EH (cell line): ENCODE data around the gene MARS2.
A peak's percentile ranks its signal among the peaks of the same experiment; 100 is the strongest.
"Not testable (repeated sequence)": the region's sequence is repeated elsewhere in the genome, so short reads cannot be mapped to it uniquely, and the experiment has no call there.

ENCODE experiments used
- DNase-seq: peaks from one replicate; pipeline ENCODE4 v3.0.0-alpha.2; 2015; ENCODE audit warnings: low read depth

Gene MARS2

DNA sequence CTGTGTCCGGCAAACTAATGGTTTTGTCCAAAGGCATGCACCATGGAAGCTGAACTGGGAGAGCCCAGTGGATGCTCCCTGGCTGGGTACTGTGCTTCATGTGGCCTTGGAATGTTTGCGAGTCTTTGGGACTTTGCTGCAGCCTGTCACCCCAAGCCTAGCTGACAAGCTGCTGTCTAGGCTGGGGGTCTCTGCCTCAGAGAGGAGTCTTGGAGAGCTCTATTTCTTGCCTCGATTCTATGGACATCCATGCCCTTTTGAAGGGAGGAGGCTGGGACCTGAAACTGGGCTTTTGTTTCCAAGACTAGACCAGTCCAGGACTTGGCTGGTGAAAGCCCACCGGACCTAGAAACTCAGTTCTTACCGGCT, 1.7 kb downstream of the MARS2 start:
- no peak for DNase-seq

- DNase-seq: peak; percentile 61
Observed at GRCh38 chr2:197707316-197708213, 2.4 kb downstream of the MARS2 start.

DNA sequence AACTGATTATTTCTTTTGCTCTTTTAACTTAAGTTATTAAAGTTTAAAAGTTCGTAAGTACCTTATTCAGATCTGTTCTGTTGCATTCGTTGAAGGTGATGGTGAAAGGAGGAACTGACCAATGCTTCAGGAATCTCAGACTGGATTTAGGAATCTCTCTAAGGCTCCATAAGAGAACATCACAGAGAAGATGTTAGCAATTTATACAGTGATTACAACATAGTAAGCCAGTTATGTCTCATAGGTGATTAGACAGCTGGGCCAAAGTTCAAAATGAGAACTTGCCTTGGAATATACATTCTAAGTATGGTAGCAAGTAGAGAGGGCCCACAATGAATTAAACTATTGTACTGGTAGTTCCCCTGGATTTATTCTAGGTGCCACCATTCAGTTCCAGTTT, 3.2 kb downstream of the MARS2 start:
- DNase-seq: peak; percentile 68

DNA sequence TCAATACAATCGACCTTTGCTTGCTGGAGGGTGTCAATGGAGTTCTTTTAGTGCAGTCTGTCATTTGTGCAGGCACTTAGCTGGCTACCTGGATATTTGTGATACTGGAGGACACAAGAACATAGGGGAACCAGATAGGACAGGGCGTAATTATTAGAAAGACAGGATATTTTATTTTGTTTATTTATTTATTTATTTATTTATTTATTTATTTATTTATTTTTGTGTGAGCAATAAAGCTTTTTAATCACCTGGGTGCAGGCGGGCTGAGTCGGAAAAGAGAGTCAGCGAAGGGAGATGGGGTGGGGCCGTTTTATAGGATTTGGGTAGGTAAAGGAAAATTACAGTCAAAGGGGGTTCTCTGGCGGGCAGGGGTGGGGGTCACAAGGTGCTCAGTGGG, 4.0 kb downstream of the MARS2 start:
- DNase-seq: not testable (repeated sequence)

GRCh38 chr2:197710424-197711042, 5.4 kb downstream of the MARS2 start:
- DNase-seq: no peak

GRCh38 chr2:197711578-197711977, 6.4 kb downstream of the MARS2 start:
- peak; percentile 11 for DNase-seq

DNA sequence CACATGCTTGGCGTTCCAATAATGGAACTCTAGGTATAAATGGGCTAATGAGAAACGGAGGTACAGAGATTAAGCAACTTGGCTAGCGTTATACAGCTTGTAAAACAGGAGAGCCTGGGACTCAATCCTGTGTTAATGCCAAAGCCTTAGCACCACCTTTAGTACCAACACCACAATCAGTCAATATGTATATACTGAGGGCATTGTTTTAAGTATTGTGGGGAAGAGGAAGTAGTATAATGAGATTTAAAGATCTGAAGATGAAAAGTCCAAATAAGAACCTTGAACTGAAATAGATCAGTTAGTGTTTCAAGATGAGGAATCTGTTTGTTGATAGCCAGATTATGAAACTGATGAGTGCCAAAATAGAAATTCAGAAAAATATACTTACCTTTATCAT, 8.1 kb downstream of the MARS2 start:
- DNase-seq: no peak

DNA sequence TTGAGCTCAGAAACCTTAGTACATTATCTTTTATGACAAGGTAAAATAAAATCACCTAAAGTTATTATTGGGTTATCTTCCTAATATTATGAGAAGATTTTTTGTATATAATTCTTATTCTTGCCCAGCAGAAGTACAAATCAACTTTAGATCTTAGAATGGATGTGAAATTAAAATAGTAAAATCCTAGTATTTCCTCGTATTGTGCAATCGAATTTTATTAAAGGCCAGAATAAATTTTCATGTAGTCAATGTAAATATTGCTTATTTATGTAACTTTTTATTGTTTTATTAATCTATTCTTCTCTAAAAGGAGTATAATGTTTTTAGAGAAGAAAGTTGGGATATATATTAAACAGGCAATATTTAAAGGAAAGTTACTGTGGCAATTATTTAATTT, 12.7 kb downstream of the MARS2 start:
- no peak for DNase-seq

DNA sequence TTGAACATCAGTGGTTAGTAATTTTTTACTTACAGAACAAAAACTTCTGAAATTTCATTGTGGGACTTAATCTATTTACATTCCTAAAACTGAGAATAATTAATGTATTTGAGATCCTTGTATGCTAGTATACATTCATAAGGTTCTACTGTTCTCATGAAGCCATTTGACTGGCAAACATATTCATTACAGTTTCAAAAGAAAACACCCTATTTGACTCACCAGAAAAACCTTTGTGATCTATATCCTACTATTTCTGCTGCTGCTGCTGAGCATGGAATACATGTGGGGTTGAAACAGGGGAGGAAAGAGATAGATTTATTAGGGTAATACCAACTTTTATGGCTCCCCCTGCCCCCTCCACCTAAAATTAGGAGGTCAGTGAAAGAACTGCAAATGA, 21.8 kb downstream of the MARS2 start:
- DNase-seq: no peak

GRCh38 chr2:197728555-197729544, 23.7 kb downstream of the MARS2 start:
- DNase-seq: not testable (repeated sequence)

- no peak for DNase-seq
Observed at GRCh38 chr2:197740200-197740599, 35.0 kb downstream of the MARS2 start.
